ENCODE measurements around the gene ARL6IP6. TPM values are rescaled to one million over a fixed set of nuclear protein-coding genes. Genes with fewer than 3 reads are reported as not detected.
"Not testable (repeated sequence)": the region's sequence is repeated elsewhere in the genome, so short reads cannot be mapped to it uniquely, and the experiment has no call there.

Gene ARL6IP6
- total RNA-seq, 1 donor from 2014 or later, result 18.1 TPM

- peaks cover 3% of the 10 kb centered on the region for H3K36me3 ChIP-seq (ENCODE audit: insufficient read depth, low read length)
- peaks cover 68% of the 10 kb centered on the region for H3K79me2 ChIP-seq (ENCODE audit: insufficient read depth, low read length)
- DNase-seq (ENCODE audit: low read depth) (no peak), FAIRE-seq (no peak)
- H3K9me3 Mint-ChIP-seq (ENCODE audit: unreplicated experiment), result no peaks in the 10 kb centered on the region
- H3K27ac Mint-ChIP-seq (ENCODE audit: unreplicated experiment), result no peak overlapping the region
- TF ChIP-seq, protein P1, sequence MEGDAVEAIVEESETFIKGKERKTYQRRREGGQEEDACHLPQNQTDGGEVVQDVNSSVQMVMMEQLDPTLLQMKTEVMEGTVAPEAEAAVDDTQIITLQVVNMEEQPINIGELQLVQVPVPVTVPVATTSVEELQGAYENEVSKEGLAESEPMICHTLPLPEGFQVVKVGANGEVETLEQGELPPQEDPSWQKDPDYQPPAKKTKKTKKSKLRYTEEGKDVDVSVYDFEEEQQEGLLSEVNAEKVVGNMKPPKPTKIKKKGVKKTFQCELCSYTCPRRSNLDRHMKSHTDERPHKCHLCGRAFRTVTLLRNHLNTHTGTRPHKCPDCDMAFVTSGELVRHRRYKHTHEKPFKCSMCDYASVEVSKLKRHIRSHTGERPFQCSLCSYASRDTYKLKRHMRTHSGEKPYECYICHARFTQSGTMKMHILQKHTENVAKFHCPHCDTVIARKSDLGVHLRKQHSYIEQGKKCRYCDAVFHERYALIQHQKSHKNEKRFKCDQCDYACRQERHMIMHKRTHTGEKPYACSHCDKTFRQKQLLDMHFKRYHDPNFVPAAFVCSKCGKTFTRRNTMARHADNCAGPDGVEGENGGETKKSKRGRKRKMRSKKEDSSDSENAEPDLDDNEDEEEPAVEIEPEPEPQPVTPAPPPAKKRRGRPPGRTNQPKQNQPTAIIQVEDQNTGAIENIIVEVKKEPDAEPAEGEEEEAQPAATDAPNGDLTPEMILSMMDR (IDR thresholded peaks at IDR 0.05; ENCODE audit: insufficient read depth, low read depth, low read length), result no peak
- no peak for TF ChIP-seq EZH2 (IDR thresholded peaks at IDR 0.05; ENCODE audit: insufficient read depth, low read length)
- H3K4me2 ChIP-seq (ENCODE audit: low read length), result no peak overlapping the region
- no peak overlapping the region for H2AFZ ChIP-seq (ENCODE audit: low read depth, low read length)
- no peaks in the 10 kb centered on the region for H3K9me3 ChIP-seq (ENCODE audit: insufficient read depth, low read depth, low read length)
- H3K27me3 Mint-ChIP-seq (ENCODE audit: low read depth, unreplicated experiment), result no peaks in the 10 kb centered on the region
- no peak overlapping the region for H3K9ac ChIP-seq (ENCODE audit: low read length)
- H3K4me1 Mint-ChIP-seq (ENCODE audit: low read depth, unreplicated experiment), result peaks cover 10% of the 10 kb centered on the region
- H4K20me1 ChIP-seq (ENCODE audit: insufficient read depth, low read length), result peaks cover 22% of the 10 kb centered on the region
- peaks cover under 1% of the 10 kb centered on the region for H3K36me3 Mint-ChIP-seq (ENCODE audit: low read depth, unreplicated experiment)
- no peak overlapping the region for H3K27ac ChIP-seq (ENCODE audit: low read depth, low read length)
- peaks cover 13% of the 10 kb centered on the region for H3K4me1 ChIP-seq (ENCODE audit: insufficient read depth, low read length)
- no peak overlapping the region for H3K4me3 ChIP-seq (ENCODE audit: insufficient read depth, low read depth, low read length)
- H3K4me3 Mint-ChIP-seq (ENCODE audit: unreplicated experiment), result peak overlapping the region; percentile 35
- H3K27me3 ChIP-seq (ENCODE audit: insufficient read depth, low read length), result no peaks in the 10 kb centered on the region
Measured at GRCh38 chr2:152720794-152721193, 2.4 kb downstream of the ARL6IP6 start.

DNA sequence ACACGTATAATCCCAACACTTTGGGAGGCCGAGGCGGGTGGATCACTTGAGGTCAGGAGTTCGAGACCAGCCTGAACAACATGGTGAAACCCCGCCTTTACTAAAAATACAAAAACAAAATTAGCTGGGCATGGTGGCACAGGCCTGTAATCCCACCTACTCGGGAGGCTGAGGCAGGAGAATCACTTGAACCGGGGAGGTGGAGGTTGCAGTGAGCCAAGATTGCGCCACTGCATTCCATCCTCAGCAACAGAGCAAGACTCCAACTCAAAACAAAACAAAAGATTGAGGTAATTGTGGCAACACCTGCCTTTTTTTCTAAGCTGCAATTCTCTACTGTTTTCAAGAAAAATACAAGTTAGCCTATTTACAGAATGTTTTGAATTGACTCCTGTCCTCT is 4.2 kb downstream of the ARL6IP6 start:
- H3K27ac ChIP-seq (ENCODE audit: low read depth, low read length); H3K9me3 ChIP-seq (ENCODE audit: insufficient read depth, low read depth, low read length); H3K36me3 ChIP-seq (ENCODE audit: insufficient read depth, low read length); H3K27ac Mint-ChIP-seq (ENCODE audit: unreplicated experiment); H3K4me2 ChIP-seq (ENCODE audit: low read length); DNase-seq (ENCODE audit: low read depth); H3K27me3 ChIP-seq (ENCODE audit: insufficient read depth, low read length); H3K4me1 Mint-ChIP-seq (ENCODE audit: low read depth, unreplicated experiment); H3K4me3 ChIP-seq (ENCODE audit: insufficient read depth, low read depth, low read length); H3K27me3 Mint-ChIP-seq (ENCODE audit: low read depth, unreplicated experiment); FAIRE-seq; H3K4me3 Mint-ChIP-seq (ENCODE audit: unreplicated experiment); H3K36me3 Mint-ChIP-seq (ENCODE audit: low read depth, unreplicated experiment); H2AFZ ChIP-seq (ENCODE audit: low read depth, low read length); H3K9ac ChIP-seq (ENCODE audit: low read length); H3K4me1 ChIP-seq (ENCODE audit: insufficient read depth, low read length); H3K9me3 Mint-ChIP-seq (ENCODE audit: unreplicated experiment): not testable (repeated sequence)
- peaks cover 15% of the 10 kb centered on the region for H4K20me1 ChIP-seq (ENCODE audit: insufficient read depth, low read length)
- H3K79me2 ChIP-seq (ENCODE audit: insufficient read depth, low read length), result peaks cover 71% of the 10 kb centered on the region

GRCh38 chr2:152723918-152724317 is 5.5 kb downstream of the ARL6IP6 start:
- Mint-ChIP-seq H3K27me3 (ENCODE audit: low read depth, unreplicated experiment) (no peaks in the 10 kb centered on the region), H3K36me3 (ENCODE audit: low read depth, unreplicated experiment) (no peaks in the 10 kb centered on the region), H3K4me3 (ENCODE audit: unreplicated experiment) (no peak overlapping the region), H3K27ac (ENCODE audit: unreplicated experiment) (no peak overlapping the region), H3K4me1 (ENCODE audit: low read depth, unreplicated experiment) (peaks cover 10% of the 10 kb centered on the region), H3K9me3 (ENCODE audit: unreplicated experiment) (no peaks in the 10 kb centered on the region)
- Histone ChIP-seq H3K9ac (ENCODE audit: low read length) (no peak overlapping the region), H3K9me3 (ENCODE audit: insufficient read depth, low read depth, low read length) (no peaks in the 10 kb centered on the region), H3K79me2 (ENCODE audit: insufficient read depth, low read length) (peaks cover 74% of the 10 kb centered on the region), H3K4me3 (ENCODE audit: insufficient read depth, low read depth, low read length) (no peak overlapping the region), H4K20me1 (ENCODE audit: insufficient read depth, low read length) (peaks cover 16% of the 10 kb centered on the region), H3K27ac (ENCODE audit: low read depth, low read length) (no peak overlapping the region), H3K27me3 (ENCODE audit: insufficient read depth, low read length) (no peaks in the 10 kb centered on the region), H3K36me3 (ENCODE audit: insufficient read depth, low read length) (peaks cover 3% of the 10 kb centered on the region), H3K4me2 (ENCODE audit: low read length) (no peak overlapping the region), H3K4me1 (ENCODE audit: insufficient read depth, low read length) (peaks cover 8% of the 10 kb centered on the region), H2AFZ (ENCODE audit: low read depth, low read length) (no peak overlapping the region)
- no peak for FAIRE-seq
- DNase-seq (ENCODE audit: low read depth), result no peak
- no peak for TF ChIP-seq EZH2 (IDR thresholded peaks at IDR 0.05; ENCODE audit: insufficient read depth, low read length)
- TF ChIP-seq, protein P1 (IDR thresholded peaks at IDR 0.05; ENCODE audit: insufficient read depth, low read depth, low read length), result no peak
